ENCODE data around the gene VKORC1. TPM values are rescaled to one million over a fixed set of nuclear protein-coding genes. Genes with fewer than 3 reads are reported as not detected.
A peak's percentile ranks its signal among the peaks of the same experiment; 100 is the strongest.

VKORC1 gene
- total and polyA plus RNA-seq, 4 donors, result 29.9 to 519 (median 263) TPM

DNA sequence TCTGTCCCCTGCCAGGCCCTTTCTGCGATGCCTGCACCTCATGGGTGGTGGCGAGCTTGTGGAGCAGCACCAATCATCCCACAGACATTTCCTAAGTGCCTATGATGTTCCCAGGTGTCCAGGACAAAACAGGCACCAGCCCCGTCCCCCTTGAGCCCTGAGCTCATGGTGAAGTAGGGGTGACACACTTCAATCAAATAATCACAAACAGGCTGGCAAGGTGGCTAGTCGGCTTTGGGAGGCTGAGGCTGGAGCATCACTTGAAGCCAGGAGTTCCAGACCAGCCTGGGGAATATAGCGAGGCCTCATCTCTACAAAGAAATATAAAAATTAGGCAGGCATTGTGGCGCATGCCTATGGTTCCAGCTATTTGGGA, 41.7 kb upstream of the VKORC1 start:
- no peaks in the 10 kb centered on the region for H3K27me3 ChIP-seq (ENCODE audit: control insufficient read depth in 4 of 4, insufficient read depth in 4 of 4, low read length in 3 of 4)
- WGBS, result 87% methylated on average over 6 of the region's 6 CpGs
- no peak for DNase-seq (ENCODE audit: low spot score)
- H3K4me3 ChIP-seq (ENCODE audit: low read depth in 1 of 3, low read length in 3 of 3), result no peak overlapping the region
- H3K9me3 ChIP-seq (ENCODE audit: control insufficient read depth in 4 of 4, low read length in 3 of 4), result no peaks in the 10 kb centered on the region
- no peak overlapping the region for H3K27ac ChIP-seq (ENCODE audit: low read depth in 1 of 2, low read length in 2 of 2)
- H3K4me1 ChIP-seq (ENCODE audit: control insufficient read depth in 4 of 4, insufficient read depth in 4 of 4, low read length in 3 of 4), result peaks cover 6 to 30% (median 15%) of the 10 kb centered on the region in 4 donors
- no peak overlapping the region for H3K9ac ChIP-seq (ENCODE audit: low read depth in 1 of 2, low read length in 2 of 2)
- TF ChIP-seq FOXA1 (IDR thresholded peaks at IDR 0.05), result no peak
- no peak for TF ChIP-seq GABPA (IDR thresholded peaks at IDR 0.05 in 1 of 2, conservative IDR thresholded peaks at IDR 0.05 in 1 of 2)
- no peak for TF ChIP-seq SP1 (IDR thresholded peaks at IDR 0.05)
- TF ChIP-seq, protein P1, sequence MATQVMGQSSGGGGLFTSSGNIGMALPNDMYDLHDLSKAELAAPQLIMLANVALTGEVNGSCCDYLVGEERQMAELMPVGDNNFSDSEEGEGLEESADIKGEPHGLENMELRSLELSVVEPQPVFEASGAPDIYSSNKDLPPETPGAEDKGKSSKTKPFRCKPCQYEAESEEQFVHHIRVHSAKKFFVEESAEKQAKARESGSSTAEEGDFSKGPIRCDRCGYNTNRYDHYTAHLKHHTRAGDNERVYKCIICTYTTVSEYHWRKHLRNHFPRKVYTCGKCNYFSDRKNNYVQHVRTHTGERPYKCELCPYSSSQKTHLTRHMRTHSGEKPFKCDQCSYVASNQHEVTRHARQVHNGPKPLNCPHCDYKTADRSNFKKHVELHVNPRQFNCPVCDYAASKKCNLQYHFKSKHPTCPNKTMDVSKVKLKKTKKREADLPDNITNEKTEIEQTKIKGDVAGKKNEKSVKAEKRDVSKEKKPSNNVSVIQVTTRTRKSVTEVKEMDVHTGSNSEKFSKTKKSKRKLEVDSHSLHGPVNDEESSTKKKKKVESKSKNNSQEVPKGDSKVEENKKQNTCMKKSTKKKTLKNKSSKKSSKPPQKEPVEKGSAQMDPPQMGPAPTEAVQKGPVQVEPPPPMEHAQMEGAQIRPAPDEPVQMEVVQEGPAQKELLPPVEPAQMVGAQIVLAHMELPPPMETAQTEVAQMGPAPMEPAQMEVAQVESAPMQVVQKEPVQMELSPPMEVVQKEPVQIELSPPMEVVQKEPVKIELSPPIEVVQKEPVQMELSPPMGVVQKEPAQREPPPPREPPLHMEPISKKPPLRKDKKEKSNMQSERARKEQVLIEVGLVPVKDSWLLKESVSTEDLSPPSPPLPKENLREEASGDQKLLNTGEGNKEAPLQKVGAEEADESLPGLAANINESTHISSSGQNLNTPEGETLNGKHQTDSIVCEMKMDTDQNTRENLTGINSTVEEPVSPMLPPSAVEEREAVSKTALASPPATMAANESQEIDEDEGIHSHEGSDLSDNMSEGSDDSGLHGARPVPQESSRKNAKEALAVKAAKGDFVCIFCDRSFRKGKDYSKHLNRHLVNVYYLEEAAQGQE (IDR thresholded peaks at IDR 0.05), result no peak
- TF ChIP-seq ZBTB33 (IDR thresholded peaks at IDR 0.05), result no peak
- no peak for TF ChIP-seq ATF3 (IDR thresholded peaks at IDR 0.05)
- TF ChIP-seq NR2F2 (IDR thresholded peaks at IDR 0.05), result no peak
- no peak for TF ChIP-seq YY1 (IDR thresholded peaks at IDR 0.05)
- TF ChIP-seq JUND (IDR thresholded peaks at IDR 0.05), result no peak
- no peak for TF ChIP-seq HNF4A (conservative IDR thresholded peaks at IDR 0.05)
- no peak for TF ChIP-seq RAD21 (IDR thresholded peaks at IDR 0.05)
- no peak for TF ChIP-seq CTCF (IDR thresholded peaks at IDR 0.05; ENCODE audit: low read depth, low read length, missing input control)
- H3K36me3 ChIP-seq (ENCODE audit: control insufficient read depth in 4 of 4, insufficient read depth in 3 of 4, low read depth in 1 of 4, low read length in 3 of 4), result peaks cover 5 to 13% (median 8%) of the 10 kb centered on the region in 4 donors

DNA sequence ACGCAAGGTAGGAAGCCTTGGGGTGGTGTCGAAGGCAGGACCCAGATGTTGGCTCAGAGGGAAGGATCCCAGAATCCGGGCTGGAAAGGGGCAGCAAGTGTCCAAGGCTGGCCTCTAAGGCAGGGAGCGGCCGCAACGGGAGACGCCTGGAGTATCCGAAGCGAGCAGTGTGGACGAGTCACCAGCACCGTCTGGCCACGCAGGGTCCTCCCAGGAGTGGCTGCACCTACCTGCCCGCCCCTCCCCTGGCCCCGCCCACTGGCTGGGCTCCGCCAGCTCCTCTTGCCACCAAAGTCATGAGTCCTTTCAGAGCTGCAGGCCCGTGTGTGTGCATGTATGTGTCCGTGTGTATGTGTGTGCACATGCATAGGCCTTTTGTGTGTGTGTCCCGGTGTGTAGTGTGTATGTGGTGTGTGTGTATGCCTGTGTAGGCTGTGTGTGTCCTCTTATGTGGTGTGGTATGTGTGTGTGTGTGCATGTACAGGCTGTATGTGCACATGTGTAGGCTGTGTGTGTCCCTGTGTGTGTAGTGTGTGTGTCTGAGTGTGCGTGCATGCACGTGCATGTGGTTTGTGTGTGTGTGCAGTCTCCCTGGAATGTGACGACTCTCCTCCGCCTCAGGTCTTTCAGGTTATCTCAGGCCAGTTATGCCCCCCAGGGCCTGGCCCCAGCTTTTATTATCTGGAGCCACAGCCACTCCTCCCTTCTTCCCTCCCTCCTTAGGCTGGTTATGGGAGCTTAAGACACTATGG, 41.1 kb upstream of the VKORC1 start, which contains the start of gene PRSS8:
Gene PRSS8, minus strand, starts transcription at position 193 of the 752 bp plus-strand sequence. CDS start 229 bp downstream, outside the sequence.
- DNase-seq (ENCODE audit: low spot score), result peak; percentile 62
- peaks cover 5 to 24% (median 10%) of the 10 kb centered on the region in 4 donors for H3K4me1 ChIP-seq (ENCODE audit: control insufficient read depth in 4 of 4, insufficient read depth in 4 of 4, low read length in 3 of 4)
- H3K9me3 ChIP-seq (ENCODE audit: control insufficient read depth in 4 of 4, low read length in 3 of 4), result no peaks in the 10 kb centered on the region
- H3K27me3 ChIP-seq (ENCODE audit: control insufficient read depth in 4 of 4, insufficient read depth in 4 of 4, low read length in 3 of 4), result no peaks in the 10 kb centered on the region
- H3K4me3 ChIP-seq (ENCODE audit: low read depth in 1 of 3, low read length in 3 of 3), result peak within 1 kb of the TSS; percentile 37 to 62 (median 42)
- H3K9ac ChIP-seq (ENCODE audit: low read depth in 1 of 2, low read length in 2 of 2), result peak within 1 kb of the TSS; percentile 13 to 21
- WGBS, result 38% methylated on average over 22 of the region's 22 CpGs
- peaks cover 7 to 17% (median 8%) of the 10 kb centered on the region in 4 donors for H3K36me3 ChIP-seq (ENCODE audit: control insufficient read depth in 4 of 4, insufficient read depth in 3 of 4, low read depth in 1 of 4, low read length in 3 of 4)
- peak within 1 kb of the TSS; percentile 53 to 74 for H3K27ac ChIP-seq (ENCODE audit: low read depth in 1 of 2, low read length in 2 of 2)
- TF ChIP-seq YY1 (IDR thresholded peaks at IDR 0.05) (no peak), CTCF (IDR thresholded peaks at IDR 0.05; ENCODE audit: low read depth, low read length, missing input control) (no peak), RXRA (IDR thresholded peaks at IDR 0.05) (no peak), RAD21 (IDR thresholded peaks at IDR 0.05) (no peak), GABPA (IDR thresholded peaks at IDR 0.05 in 1 of 2, conservative IDR thresholded peaks at IDR 0.05 in 1 of 2) (no peak), HNF4G (IDR thresholded peaks at IDR 0.05) (no peak), JUND (IDR thresholded peaks at IDR 0.05) (no peak), NR2F2 (IDR thresholded peaks at IDR 0.05) (no peak), MAX (IDR thresholded peaks at IDR 0.05) (no peak), ATF3 (IDR thresholded peaks at IDR 0.05) (no peak), FOXA2 (IDR thresholded peaks at IDR 0.05) (no peak), ZBTB33 (IDR thresholded peaks at IDR 0.05) (no peak), HNF4A (conservative IDR thresholded peaks at IDR 0.05) (no peak)

Measured in liver (tissue), 9 donors.